CD4-positive, alpha-beta T cell treated with Interleukin-1 beta for 1 hour (primary cell): ENCODE results near the gene CNTNAP1.
"Not testable (repeated sequence)": the region's sequence is repeated elsewhere in the genome, so short reads cannot be mapped to it uniquely, and the experiment has no call there.

Source experiments
- DNase-seq, 2 donors: peaks; one replicate each; pipeline ENCODE4 v3.0.0-alpha.2; 2020 to 2022

The CNTNAP1 gene

DNA sequence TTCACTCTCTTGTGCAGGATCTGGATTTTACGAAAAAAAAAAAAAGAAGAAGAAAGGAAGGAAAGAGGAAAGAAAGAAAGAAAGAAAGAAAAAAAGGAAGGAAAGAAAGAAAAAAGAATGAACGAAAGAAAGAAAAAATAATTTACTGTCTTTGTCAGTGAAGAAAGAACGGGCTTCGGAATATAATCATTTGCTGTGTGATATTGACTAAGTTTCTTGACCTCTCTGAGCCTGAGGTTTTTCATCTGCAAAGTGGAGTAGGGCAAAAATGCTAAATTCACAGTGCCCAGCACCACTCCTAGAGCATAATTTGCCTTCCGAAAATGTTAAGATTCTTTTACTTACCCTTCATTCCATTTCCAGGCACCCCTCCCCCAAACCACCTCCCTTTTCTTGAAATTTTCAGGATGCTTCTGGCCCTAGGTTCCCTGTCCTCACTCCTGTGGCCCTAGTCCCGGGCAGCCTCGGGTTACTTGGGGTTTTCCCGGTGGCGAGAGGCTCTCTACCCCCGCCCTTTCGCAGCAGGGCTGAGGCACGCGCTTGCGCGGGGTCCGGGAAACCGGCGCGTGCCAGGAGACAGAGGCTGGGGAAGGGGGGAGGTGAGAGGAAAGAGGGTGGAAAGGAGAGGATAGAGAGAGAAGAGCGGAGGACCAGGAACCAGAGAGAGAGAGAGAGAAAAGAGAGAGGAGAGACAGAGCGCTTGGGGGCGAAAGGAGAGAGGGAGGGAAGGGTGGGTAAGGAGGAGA lies at the start of gene CNTNAP1:
Gene CNTNAP1 (plus strand): TSS at position 556 of the 746 bp plus-strand sequence. CDS start 299 bp downstream, outside the sequence.
- peak in 1 of 2 donors; percentile 17 for DNase-seq

DNA sequence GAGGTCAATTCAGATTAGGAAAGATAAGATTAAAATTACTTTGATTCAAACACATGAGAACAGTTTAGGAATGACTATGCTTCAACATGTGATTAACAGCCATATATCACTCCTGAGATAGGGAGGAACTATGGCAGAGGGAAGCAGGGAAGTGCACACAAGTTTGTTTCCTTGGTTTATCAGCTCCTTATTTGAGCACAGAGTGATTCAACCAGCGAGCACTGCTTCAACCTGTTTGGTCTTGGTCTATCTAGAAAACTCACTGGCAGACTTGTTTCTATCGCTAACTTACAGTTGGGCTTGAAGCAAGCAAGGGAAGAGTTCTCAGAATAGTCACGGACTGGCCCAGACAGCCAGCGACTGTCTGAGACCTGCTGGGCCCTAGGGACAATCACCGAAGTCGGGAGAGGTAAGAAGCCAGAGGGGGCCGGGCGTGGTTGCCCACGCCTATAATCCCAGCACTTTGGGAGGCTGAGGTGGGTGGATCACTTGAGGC lies 49.3 kb upstream of the CNTNAP1 start:
- DNase-seq = no peak

DNA sequence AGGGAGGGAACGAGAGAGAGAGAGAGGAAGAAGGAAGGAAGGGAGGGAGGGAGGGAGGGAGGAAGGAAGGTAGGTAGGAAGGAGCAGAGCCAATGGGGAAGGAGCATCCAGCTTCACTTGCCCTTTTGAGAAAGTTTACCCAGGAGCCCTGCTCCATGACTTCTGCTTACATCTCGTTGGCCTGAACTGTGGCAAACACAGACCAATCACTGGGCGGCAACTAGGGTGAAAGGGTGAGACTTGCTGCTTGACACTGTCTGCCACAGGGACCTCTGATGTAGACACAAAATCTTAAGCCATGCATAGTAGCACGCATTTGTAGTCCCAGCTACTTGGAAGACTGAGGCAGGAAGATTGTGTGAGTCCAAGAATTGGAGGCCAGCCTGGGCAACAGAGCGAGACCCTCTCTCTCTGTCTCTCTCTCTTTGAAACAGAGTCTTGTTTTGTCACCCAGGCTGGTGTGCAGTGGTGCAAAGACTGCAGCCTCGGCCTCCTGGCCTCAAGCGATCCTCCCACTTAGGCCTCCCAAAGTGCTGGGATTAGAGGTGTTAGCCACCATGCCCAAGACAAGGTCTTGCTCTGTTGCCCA lies 42.7 kb upstream of the CNTNAP1 start:
- no peak for DNase-seq

- DNase-seq = no peak
These were observed 42.2 kb upstream of the CNTNAP1 start for GRCh38 chr17:42640121-42640520.

DNA sequence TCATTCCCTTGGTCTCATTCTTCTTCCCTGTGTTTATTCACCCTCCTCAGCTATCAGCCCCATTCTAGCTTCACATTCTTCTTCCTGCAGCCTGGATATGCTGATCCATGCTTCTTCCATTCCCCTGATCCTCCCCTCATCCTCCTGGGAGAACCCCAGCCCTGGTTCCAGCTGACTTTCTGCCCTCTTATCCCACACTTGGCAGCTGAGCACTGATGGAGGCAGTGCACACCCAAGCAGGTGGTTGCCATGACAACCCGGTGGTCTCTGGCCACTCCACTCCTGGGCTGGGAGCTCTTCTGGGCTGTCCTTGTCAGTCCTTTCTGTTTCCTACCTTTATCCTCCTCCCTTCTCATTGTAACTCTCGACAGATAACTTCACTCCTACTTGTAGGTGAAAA lies 40.0 kb upstream of the CNTNAP1 start:
- DNase-seq = no peak

DNA sequence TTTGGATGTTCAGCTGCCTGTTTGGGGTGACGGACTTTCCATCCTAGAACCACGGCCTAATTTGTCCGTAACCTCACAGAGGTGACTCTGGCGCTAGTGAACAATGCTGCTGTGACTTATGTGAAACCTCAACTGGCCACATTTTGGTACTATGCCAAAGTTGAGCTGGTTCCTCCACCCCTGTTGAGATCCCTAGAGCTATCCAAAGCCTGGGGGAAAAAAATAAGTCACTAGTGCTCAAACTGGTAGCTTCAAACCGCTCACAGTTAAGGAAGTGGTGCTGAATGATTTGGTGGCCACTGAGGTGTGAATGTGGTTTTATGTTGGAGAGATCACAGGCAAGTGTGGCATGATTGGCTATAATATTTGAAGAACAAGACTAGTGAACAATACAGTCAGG lies 34.6 kb upstream of the CNTNAP1 start:
- no peak for DNase-seq

GRCh38 chr17:42651392-42651791 lies 30.9 kb upstream of the CNTNAP1 start:
- no peak for DNase-seq

- no peak for DNase-seq
These were observed 28.9 kb upstream of the CNTNAP1 start for GRCh38 chr17:42653179-42654124.

GRCh38 chr17:42655528-42655927 lies 26.8 kb upstream of the CNTNAP1 start:
- DNase-seq = no peak

DNA sequence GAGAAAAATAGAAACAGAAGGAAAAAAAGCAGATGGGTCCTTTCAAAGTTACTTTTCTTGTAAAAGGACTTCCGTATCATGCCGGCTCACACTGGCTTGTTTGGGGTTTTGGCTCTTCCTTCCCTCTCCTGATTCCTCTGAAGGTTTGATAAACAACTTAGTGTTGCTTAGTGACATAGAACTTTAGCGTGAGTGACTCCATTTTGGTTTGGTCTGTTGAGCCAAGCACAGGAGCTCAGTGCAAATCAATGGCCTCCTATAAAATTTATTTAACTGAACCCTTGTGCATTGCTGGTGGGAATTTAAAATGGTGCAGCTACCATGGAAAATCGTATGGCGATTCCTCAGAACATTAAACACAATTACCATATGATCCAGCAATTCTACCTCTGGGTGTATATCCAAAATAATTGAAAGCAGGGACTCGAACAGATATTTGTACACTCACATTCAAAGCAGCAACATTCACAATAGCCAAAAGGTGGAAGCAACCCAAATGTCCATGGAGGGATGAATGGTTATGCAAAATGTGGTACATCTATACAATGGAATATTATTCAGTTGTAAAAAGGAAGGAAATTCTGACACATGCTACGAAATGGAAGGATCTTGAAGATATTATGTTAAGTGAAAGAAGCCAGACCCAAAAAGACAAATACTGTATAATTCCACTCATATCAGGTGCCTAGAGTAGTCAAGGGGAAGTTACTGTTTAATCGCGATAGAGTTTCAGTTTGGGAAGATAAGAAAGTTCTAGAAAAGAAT lies 24.3 kb upstream of the CNTNAP1 start:
- no peak for DNase-seq

DNA sequence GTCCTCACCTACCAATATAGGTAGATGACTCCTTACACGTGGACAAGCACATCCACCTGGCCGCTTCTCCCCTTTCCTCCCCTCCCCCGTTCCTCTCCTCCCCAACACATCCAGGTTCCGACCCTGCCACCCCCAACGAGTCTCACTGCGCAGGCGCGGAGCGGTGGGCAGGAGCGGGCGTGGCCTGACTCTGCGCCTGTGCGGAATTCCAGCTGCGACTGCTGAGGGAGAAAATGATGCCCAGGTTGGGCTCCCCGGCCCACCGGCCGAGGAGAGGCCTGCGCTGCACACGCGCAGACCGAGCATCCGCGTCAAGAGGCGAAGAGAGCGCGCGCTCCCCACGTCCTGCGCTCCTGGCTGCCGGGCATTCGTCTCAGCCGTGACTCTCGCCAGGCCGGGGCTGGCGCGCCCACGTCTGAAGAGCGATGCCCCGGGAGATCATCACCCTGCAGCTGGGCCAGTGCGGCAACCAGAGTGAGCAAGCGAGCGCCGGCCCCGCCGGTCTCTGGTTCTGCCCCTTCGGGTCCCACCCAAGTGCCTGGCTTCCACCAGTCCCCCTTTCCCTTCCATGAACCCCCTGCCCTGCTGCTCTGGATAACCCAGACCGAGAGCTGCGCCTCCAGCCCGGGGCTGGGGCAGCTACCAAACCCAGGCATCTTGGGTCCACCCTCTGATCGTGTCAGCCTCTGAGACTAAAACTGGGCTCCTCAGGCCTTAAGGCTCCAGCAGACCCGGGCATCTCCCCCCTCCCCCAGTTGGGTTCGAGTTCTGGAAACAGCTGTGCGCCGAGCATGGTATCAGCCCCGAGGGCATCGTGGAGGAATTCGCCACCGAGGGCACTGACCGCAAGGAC lies 23.0 kb upstream of the CNTNAP1 start, which contains the start of gene TUBG2:
Gene TUBG2 (plus strand): TSS at position 206 of the 853 bp plus-strand sequence. CDS start 220 bp downstream, at position 426.
- peak; percentile 76 to 82 for DNase-seq

GRCh38 chr17:42659932-42660274 lies 22.4 kb upstream of the CNTNAP1 start:
- DNase-seq = not testable (repeated sequence)

DNA sequence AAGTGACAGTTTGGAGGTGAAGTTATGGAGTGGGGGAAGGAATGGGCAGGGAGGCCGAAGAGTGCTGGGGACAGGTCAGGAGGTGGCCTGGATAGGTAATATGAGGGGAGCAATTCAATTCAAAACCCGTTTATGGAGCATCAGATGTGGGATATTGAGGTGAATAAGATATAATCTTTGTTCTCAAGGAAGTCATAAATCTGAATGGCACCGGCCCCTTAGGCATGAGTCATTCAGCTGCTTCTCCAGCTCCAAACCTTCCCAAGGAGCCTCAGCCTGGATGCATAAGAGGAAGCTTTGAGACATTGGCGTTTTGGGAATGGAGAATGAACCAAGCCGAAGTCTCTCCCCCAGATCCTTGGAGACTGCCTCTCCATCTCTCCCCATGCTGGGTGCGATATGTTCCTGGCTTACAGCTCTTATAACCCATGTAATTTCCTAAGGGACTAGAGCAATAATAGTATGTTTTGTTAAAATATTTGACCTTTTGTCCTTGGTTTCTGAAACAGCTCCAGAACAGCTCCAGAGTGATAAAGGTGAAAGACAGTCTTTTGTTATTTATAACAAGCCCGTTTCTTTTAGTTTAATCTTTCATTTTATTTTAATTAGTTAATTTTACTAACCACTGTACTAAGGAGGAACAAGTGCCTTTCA lies 21.5 kb upstream of the CNTNAP1 start:
- DNase-seq = no peak

- no peak for DNase-seq
These were observed 16.7 kb upstream of the CNTNAP1 start for GRCh38 chr17:42665581-42666001.

GRCh38 chr17:42666126-42666525 lies 16.2 kb upstream of the CNTNAP1 start:
- not testable (repeated sequence) for DNase-seq

GRCh38 chr17:42667088-42667951 lies 15.0 kb upstream of the CNTNAP1 start:
- DNase-seq = no peak

DNA sequence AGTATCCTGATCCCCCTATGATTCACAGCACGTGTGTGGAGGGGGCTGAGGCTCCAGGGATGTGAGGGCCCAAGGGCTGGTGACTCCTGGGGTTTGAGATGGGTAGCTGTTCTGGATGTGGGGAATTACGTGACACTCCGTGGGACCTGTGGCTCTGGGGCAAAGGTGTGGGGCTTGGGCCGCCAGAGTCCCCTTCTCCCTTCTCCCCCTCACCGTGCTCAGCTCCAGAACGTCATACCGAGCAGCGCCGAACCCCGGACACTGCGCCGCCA lies 12.7 kb upstream of the CNTNAP1 start:
- DNase-seq = no peak

DNA sequence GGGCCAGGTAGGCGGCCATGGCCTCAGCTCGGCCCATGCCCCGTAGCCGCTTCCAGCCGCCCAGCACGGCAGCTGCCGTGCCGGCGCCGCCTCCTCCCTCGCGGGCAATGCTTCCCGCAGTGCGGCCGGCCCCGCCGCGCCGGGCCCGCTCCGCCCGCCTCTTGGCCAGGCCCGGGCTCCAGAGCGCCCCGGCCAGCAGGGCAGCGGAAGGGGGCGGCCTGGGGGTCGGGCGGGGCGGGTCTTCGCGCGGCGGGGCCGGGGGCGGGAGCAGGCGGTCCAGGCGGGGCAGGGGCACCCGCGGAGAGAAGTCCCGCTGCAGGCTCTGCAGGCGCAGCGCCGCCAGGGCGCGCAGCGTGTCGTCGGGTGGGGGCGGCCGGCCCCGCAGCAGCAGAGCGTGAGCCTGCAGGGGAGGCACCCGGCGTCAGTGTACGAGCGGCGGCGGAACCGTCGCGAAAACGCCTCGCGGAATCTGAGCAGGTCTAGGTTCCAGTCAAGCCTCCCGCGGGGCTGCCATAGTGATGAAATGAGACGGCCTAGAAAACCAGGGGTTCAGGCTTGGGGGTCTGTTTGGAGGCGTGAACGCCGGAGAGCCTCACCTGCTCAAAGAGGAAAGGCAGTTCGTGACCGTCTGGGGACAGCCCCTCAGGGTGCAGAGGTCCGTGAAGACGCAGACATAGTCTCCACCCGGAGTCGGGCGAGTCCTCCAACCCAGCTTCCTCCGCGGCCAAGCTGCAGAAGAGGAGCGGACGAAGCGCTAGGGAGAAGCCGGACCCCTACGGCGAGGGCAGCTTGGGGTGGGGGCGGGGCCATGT lies 12.1 kb upstream of the CNTNAP1 start:
- DNase-seq = peak; percentile 56 to 57
